GM12878 (cell line): ENCODE results near the gene PTPRD. TPM values are rescaled to one million over a fixed set of nuclear protein-coding genes. Genes with fewer than 3 reads are reported as not detected.

Source experiments
- ATAC-seq: fragments of 200-7000 bp; cut with Tn5 transposase; 3 replicates; pipeline ENCODE4 v1.9.1; 2020; ENCODE audit warnings: mild to moderate bottlenecking, moderate library complexity
- BruUV-seq: library from RNA; stranded (reverse); fragments of 400-500 nt; replicated peaks from 2 replicates; lab custom pipeline; 2021; lab: Mats Ljungman, UMichigan
- CTCF ChIA-PET: fragments of 300-600 bp; sonication (Branson Sonifier 250); formaldehyde crosslinking; extraction: SDS; loops from one replicate; lab custom pipeline; 2021; ENCODE audit warnings: inconsistent platforms; lab: Yijun Ruan, JAX
- POLR2A ChIA-PET: fragments of 350-600 bp; formaldehyde crosslinking; extraction: SDS; loops from one replicate; lab custom pipeline; 2021; ENCODE audit warnings: inconsistent platforms; lab: Charles Lee
- RAD21 ChIA-PET: fragments of 300-600 bp; sonication (Branson Sonifier 250); formaldehyde crosslinking; loops from one replicate; lab custom pipeline; 2023; ENCODE audit warnings: antibody characterized with exemption; ENCODE audit not compliant: unreplicated experiment; lab: Charles Lee
- SMC1A ChIA-PET: fragments of 300-600 bp; sonication (Branson Sonifier 250); formaldehyde crosslinking; loops from one replicate; lab custom pipeline; 2023; ENCODE audit not compliant: unreplicated experiment, uncharacterized antibody; lab: Charles Lee
- DNase-seq: peaks from one replicate; pipeline ENCODE4 v3.0.0-alpha.2; 2011; ENCODE audit warnings: low read depth, low spot score
- FAIRE-seq: peaks from 3 replicates; lab custom pipeline; 2011; peaks lifted over from hg19 to GRCh38; lab: Jason Lieb, UNC
- H2AFZ ChIP-seq: 2 replicates; pipeline ENCODE4 v1.6.0; 2011; ENCODE audit warnings: low read depth, low read length, control low read depth; ENCODE audit not compliant: control insufficient read depth
- H3K27ac ChIP-seq: 2 replicates; pipeline ENCODE4 v1.5.1; 2011; ENCODE audit warnings: control low read depth; ENCODE audit not compliant: control insufficient read depth, insufficient read depth
- H3K27me3 ChIP-seq, 2 experiments: replicated peaks in 1 of 2; 2 replicates each; pipeline versions ENCODE4 v1.6.0 to v1.6.1; 2011; ENCODE audit warnings: low read length in 1 of 2; ENCODE audit not compliant: control insufficient read depth in 2 of 2, insufficient read depth in 2 of 2
- H3K36me3 ChIP-seq, 2 experiments: 2 replicates each; pipeline ENCODE4 v1.5.1; 2011; ENCODE audit warnings: low read length in 1 of 2; ENCODE audit not compliant: control insufficient read depth in 2 of 2, insufficient read depth in 2 of 2
- H3K4me1 ChIP-seq: 2 replicates; pipeline ENCODE4 v1.6.1; 2011; ENCODE audit warnings: mild to moderate bottlenecking, low read length, moderate library complexity, mixed read lengths; ENCODE audit not compliant: control insufficient read depth, insufficient read depth
- H3K4me2 ChIP-seq: 2 replicates; pipeline ENCODE4 v1.6.0; 2011; ENCODE audit warnings: control low read depth; ENCODE audit not compliant: control insufficient read depth, insufficient read depth
- H3K4me3 ChIP-seq: fragments of 200-600 bp; sonication (generic); 2 replicates; pipeline ENCODE4 v1.5.1; 2016
- H3K79me2 ChIP-seq: 2 replicates; pipeline ENCODE4 v1.6.0; 2011; ENCODE audit warnings: low read length; ENCODE audit not compliant: control insufficient read depth, insufficient read depth
- H3K9ac ChIP-seq: 2 replicates; pipeline ENCODE4 v1.8.0; 2011; ENCODE audit warnings: low read length, control low read depth, mixed read lengths; ENCODE audit not compliant: control insufficient read depth, insufficient read depth
- H3K9me3 ChIP-seq: replicated peaks from 3 replicates; pipeline ENCODE4 v1.5.1; 2011; ENCODE audit warnings: mild to moderate bottlenecking, low read length; ENCODE audit not compliant: control insufficient read depth, insufficient read depth
- H4K20me1 ChIP-seq: 2 replicates; pipeline ENCODE4 v1.6.0; 2011; ENCODE audit not compliant: control insufficient read depth, insufficient read depth
- BACH1 ChIP-seq: fragments of 450-650 bp; IDR thresholded peaks from 2 replicates; pipeline ENCODE4 v1.6.1; 2017; ENCODE audit warnings: mild to moderate bottlenecking, borderline replicate concordance
- BCLAF1 ChIP-seq: fragments of 450-650 bp; IDR thresholded peaks from 2 replicates; pipeline ENCODE4 v1.6.1; 2017; ENCODE audit warnings: antibody characterized with exemption, mild to moderate bottlenecking, moderate library complexity
- CREB1 ChIP-seq: IDR thresholded peaks from 2 replicates; pipeline ENCODE4 v1.6.1; 2012; ENCODE audit warnings: low read depth, mild to moderate bottlenecking, inconsistent platforms
- E2F8 ChIP-seq: fragments of 450-650 bp; IDR thresholded peaks from 2 replicates; pipeline ENCODE4 v1.6.1; 2018; ENCODE audit warnings: mild to moderate bottlenecking, low read depth, moderate library complexity; ENCODE audit not compliant: partially characterized antibody
- EGR1 ChIP-seq, 2 experiments: IDR thresholded peaks; 1 replicate in 1 of 2; 2 replicates in 1 of 2; pipeline ENCODE4 v1.6.1; 2011 to 2012; ENCODE audit warnings: low read depth in 2 of 2, low read length in 2 of 2, borderline replicate concordance in 1 of 2, mild to moderate bottlenecking in 1 of 2, moderate library complexity in 1 of 2
- FOXK2 ChIP-seq: fragments of 450-650 bp; IDR thresholded peaks from 2 replicates; pipeline ENCODE4 v1.6.1; 2017; ENCODE audit warnings: mild to moderate bottlenecking, moderate library complexity
- IRF3 ChIP-seq: fragments of 450-650 bp; IDR thresholded peaks from 2 replicates; pipeline ENCODE4 v1.6.1; 2014; ENCODE audit warnings: mild to moderate bottlenecking
- NR2C1 ChIP-seq: fragments of 450-650 bp; IDR thresholded peaks from 2 replicates; pipeline ENCODE4 v1.6.1; 2017; ENCODE audit warnings: antibody characterized with exemption, mild to moderate bottlenecking, moderate library complexity
- POLR2AphosphoS2 ChIP-seq: IDR thresholded peaks from 2 replicates; pipeline ENCODE4 v1.6.1; 2011; ENCODE audit warnings: low read depth, mild to moderate bottlenecking, low read length, improper control_type of control experiment, moderate library complexity
- SKIL ChIP-seq: fragments of 450-650 bp; IDR thresholded peaks from 2 replicates; pipeline ENCODE4 v1.6.1; 2017; ENCODE audit warnings: mild to moderate bottlenecking, low read depth, inconsistent platforms; ENCODE audit not compliant: poor library complexity, severe bottlenecking
- SMAD1 ChIP-seq: fragments of 450-650 bp; IDR thresholded peaks from 2 replicates; pipeline ENCODE4 v1.6.1; 2018; ENCODE audit warnings: mild to moderate bottlenecking, low read depth; ENCODE audit not compliant: partially characterized antibody
- SMARCA5 ChIP-seq: fragments of 450-650 bp; IDR thresholded peaks from 2 replicates; pipeline ENCODE4 v1.6.1; 2017; ENCODE audit warnings: mild to moderate bottlenecking
- SREBF1 ChIP-seq: IDR thresholded peaks from 2 replicates; pipeline ENCODE4 v1.6.1; 2012; ENCODE audit warnings: mild to moderate bottlenecking, low read length
- STAT1 ChIP-seq: fragments of 450-650 bp; conservative IDR thresholded peaks from 2 replicates; pipeline ENCODE4 v1.6.1; 2014; ENCODE audit warnings: antibody characterized with exemption, mild to moderate bottlenecking
- SUZ12 ChIP-seq: fragments of 200-600 bp; sonication (generic); IDR thresholded peaks from one replicate; pipeline ENCODE4 v1.6.1; 2018; ENCODE audit warnings: antibody characterized with exemption, mild to moderate bottlenecking; ENCODE audit not compliant: unreplicated experiment
- WGBS: methylation state at CpG from one replicate; pipeline ENCODE4 v1.1.6; 2016; ENCODE audit warnings: low lambda C conversion rate; ENCODE audit not compliant: insufficient replicate concordance, insufficient coverage; ENCODE audit errors: missing lambda C conversion rate; 5-methylcytosine and 5-hydroxymethylcytosine counted together
- in situ Hi-C: fragments of 300-500 bp; cut with MboI; formaldehyde crosslinking; loops from 9 replicates; pipeline ENCODE4 v1.14.3; 2018; ENCODE audit warnings: mixed read lengths
- intact Hi-C: fragments of 100-400 bp; cut with micrococcal nuclease; formaldehyde crosslinking; loops from one replicate; pipeline ENCODE4 v1.14.2; 2022; ENCODE audit not compliant: unreplicated experiment
- polyA plus RNA-seq, 11 experiments: library from polyadenylated mRNA; depleted of rRNA in 4 of 11; unstranded in 6 of 11; stranded (reverse) in 5 of 11; fragments of >200 nt; fragmentation: Nextera tagmentation in 4 of 11; fragmentation: Illumina TruSeq in 1 of 11; extraction: Ambion mirVana in 4 of 11; extraction: Trizol in 1 of 11; gene quantifications; 1 replicate in 1 of 11; 2 replicates in 10 of 11; pipeline versions ENCODE4 v1.2.1 to v1.2.3, GENCODE V29; 2011 to 2016; ENCODE audit warnings: inconsistent platforms in 2 of 11, missing spikeins in 2 of 11, low read depth in 1 of 11
- total RNA-seq, 4 experiments: library from RNA; depleted of rRNA in 3 of 4; stranded (reverse); fragments of >200 nt in 3 of 4; fragmentation: Illumina TruSeq in 1 of 4; extraction: Trizol in 1 of 4; gene quantifications; 2 replicates each; pipeline versions ENCODE4 v1.2.1 to v1.2.3, GENCODE V29; 2013 to 2021

PTPRD gene
- total and polyA plus RNA-seq, 10 of the 15 experiments (the other 5 are each of a cell fraction or from before 2014, with no cell fraction given) = under 0.01 to 0.05 (median 0.01) TPM; not detected in 7

- Histone ChIP-seq H4K20me1 (no peaks in the 10 kb centered on the region), H3K9me3 (no peaks in the 10 kb centered on the region), H3K79me2 (no peaks in the 10 kb centered on the region), H3K27ac (no peak overlapping the region), H3K27me3 (no peaks in the 10 kb centered on the region), H3K4me2 (no peak overlapping the region), H2AFZ (no peak overlapping the region), H3K9ac (no peak overlapping the region), H3K4me3 (no peak overlapping the region), H3K4me1 (no peaks in the 10 kb centered on the region), H3K36me3 (no peaks in the 10 kb centered on the region)
- FAIRE-seq (no peak), ATAC-seq (no peak), DNase-seq (no peak)
- intact Hi-C loops (no loop called here), in situ Hi-C loops (no loop called here)
- ChIA-PET RAD21 (no interaction called here), POLR2A (no interaction called here), CTCF (no interaction called here), SMC1A (interaction anchor here (1.1 kb wide), 1 partner anchor 13 kb away, joined by 4 read pairs; no protein-coding TSS in a partner anchor)
- no TSS peak for BruUV-seq
- 26% methylated on average over 2 of the region's 2 CpGs for WGBS
- no peak for TF ChIP-seq IRF3
- TF ChIP-seq SKIL = no peak
- no peak for TF ChIP-seq STAT1
- TF ChIP-seq SMARCA5 = no peak
- TF ChIP-seq E2F8 = no peak
- TF ChIP-seq SREBF1 = no peak
- no peak for TF ChIP-seq FOXK2
- TF ChIP-seq SUZ12 = no peak
- TF ChIP-seq NR2C1 = no peak
- TF ChIP-seq BCLAF1 = no peak
- no peak for TF ChIP-seq CREB1
- TF ChIP-seq SMAD1 = no peak
- TF ChIP-seq BACH1 = no peak
- TF ChIP-seq EGR1 (IDR thresholded peaks at IDR 0.05; ENCODE audit: borderline replicate concordance in 1 of 2, low read depth in 2 of 2, low read length in 2 of 2) = no peak
- TF ChIP-seq POLR2AphosphoS2 = no peak
Observed at GRCh38 chr9:8980496-8981013, 1632.2 kb downstream of the PTPRD start.
